HepG2 (cell line): Measurements from ENCODE around the gene CAB39. TPM values are rescaled to one million over a fixed set of nuclear protein-coding genes. Genes with fewer than 3 reads are reported as not detected.
A peak's percentile ranks its signal among the peaks of the same experiment; 100 is the strongest.

Experiments
- ATAC-seq: fragments of 200-7000 bp; cut with Tn5 transposase; 3 replicates; pipeline ENCODE4 v1.9.1; 2020; ENCODE audit warnings: mild to moderate bottlenecking, moderate library complexity
- BruUV-seq: library from RNA; stranded (reverse); fragments of 400-500 nt; replicated peaks from 2 replicates; lab custom pipeline; 2021; lab: Mats Ljungman, UMichigan
- CTCF ChIA-PET: fragments of 300-600 bp; formaldehyde crosslinking; extraction: SDS; loops from one replicate; lab custom pipeline; 2021; ENCODE audit warnings: low total read pairs, inconsistent platforms, low intra/inter-chr PET ratio; lab: Yijun Ruan, JAX
- POLR2A ChIA-PET: fragments of 350-600 bp; sonication (Branson Sonifier 250); formaldehyde crosslinking; loops from one replicate; lab custom pipeline; 2020; ENCODE audit warnings: antibody characterized with exemption, inconsistent platforms; lab: Yijun Ruan, JAX
- DNase-seq: peaks from one replicate; pipeline ENCODE4 v3.0.0-alpha.2; 2015; ENCODE audit warnings: low spot score
- FAIRE-seq: peaks from 3 replicates; lab custom pipeline; 2011; peaks lifted over from hg19 to GRCh38; lab: Jason Lieb, UNC
- H2AFZ ChIP-seq: one replicate; pipeline ENCODE4 v1.6.1; 2011; ENCODE audit warnings: low read length, inconsistent platforms
- H3K27ac ChIP-seq: fragments of 300-600 bp; 3 replicates; pipeline ENCODE4 v1.8.0; 2011; ENCODE audit warnings: mixed run types, mild to moderate bottlenecking, mixed read lengths, low read length, inconsistent platforms; ENCODE audit not compliant: insufficient read depth; ENCODE audit errors: extremely low read length
- H3K27me3 ChIP-seq, 2 experiments: fragments of 200-600 bp in 1 of 2; 2 replicates in 1 of 2; 3 replicates in 1 of 2; pipeline versions ENCODE4 v1.6.0 to v1.8.0; 2011; ENCODE audit warnings: low read length in 2 of 2, mild to moderate bottlenecking in 2 of 2, moderate library complexity in 2 of 2, inconsistent platforms in 1 of 2; ENCODE audit not compliant: insufficient read depth in 2 of 2, control insufficient read depth in 1 of 2
- H3K36me3 ChIP-seq, 2 experiments: fragments of 200-600 bp in 1 of 2; replicated peaks in 1 of 2; 2 replicates in 1 of 2; 3 replicates in 1 of 2; pipeline versions ENCODE4 v1.5.1 to v1.8.0; 2011; ENCODE audit warnings: low read length in 2 of 2, inconsistent platforms in 1 of 2; ENCODE audit not compliant: insufficient read depth in 2 of 2, control insufficient read depth in 1 of 2
- H3K4me1 ChIP-seq: 2 replicates; pipeline ENCODE4 v1.5.1; 2012; ENCODE audit warnings: low read length, inconsistent platforms; ENCODE audit not compliant: insufficient read depth
- H3K4me2 ChIP-seq: 2 replicates; pipeline ENCODE4 v1.6.0; 2011; ENCODE audit warnings: low read depth, low read length, inconsistent platforms
- H3K4me3 ChIP-seq, 3 experiments: fragments of 200-600 bp in 1 of 3; sonication (generic), shearing (Covaris generic) in 1 of 3; replicated peaks in 1 of 3; 2 replicates each; pipeline ENCODE4 v1.5.1; 2011 to 2016; ENCODE audit warnings: low read length in 3 of 3, inconsistent platforms in 2 of 3, low read depth in 2 of 3, mild to moderate bottlenecking in 2 of 3, control low read depth in 1 of 3, mixed read lengths in 1 of 3; ENCODE audit not compliant: insufficient read depth in 1 of 3
- H3K79me2 ChIP-seq: one replicate; pipeline ENCODE4 v1.6.1; 2011; ENCODE audit warnings: low read length, inconsistent platforms; ENCODE audit not compliant: insufficient read depth
- H3K9ac ChIP-seq: 2 replicates; pipeline ENCODE4 v1.6.0; 2011; ENCODE audit warnings: mild to moderate bottlenecking, low read depth, low read length, inconsistent platforms; ENCODE audit not compliant: insufficient read depth
- H3K9me3 ChIP-seq: 2 replicates; pipeline ENCODE4 v1.5.1; 2012; ENCODE audit warnings: mild to moderate bottlenecking, low read length
- H4K20me1 ChIP-seq: 2 replicates; pipeline ENCODE4 v1.6.0; 2011; ENCODE audit warnings: inconsistent platforms, mild to moderate bottlenecking, low read length, moderate library complexity; ENCODE audit not compliant: insufficient read depth
- ATF7 ChIP-seq, 2 experiments: fragments of 450-650 bp in 1 of 2; sonication (generic) in 1 of 2; formaldehyde crosslinking in 1 of 2; IDR thresholded peaks; 2 replicates each; pipeline versions ENCODE4 v1.4.0 to v1.6.1; 2016 to 2020; ENCODE audit warnings: antibody characterized with exemption in 1 of 2, mild to moderate bottlenecking in 1 of 2, missing genetic modification reagents in 1 of 2
- CBFB ChIP-seq: sonication (generic); formaldehyde crosslinking; IDR thresholded peaks from 2 replicates; pipeline ENCODE4 v1.4.0; 2020; ENCODE audit warnings: missing genetic modification reagents
- CENPBD1 ChIP-seq: sonication (generic); formaldehyde crosslinking; IDR thresholded peaks from 2 replicates; pipeline ENCODE4 v1.8.0; 2022; ENCODE audit warnings: missing genetic modification reagents, low read depth, mild to moderate bottlenecking, borderline replicate concordance
- CREB1 ChIP-seq, 2 experiments: fragments of 450-650 bp in 1 of 2; IDR thresholded peaks; 2 replicates each; pipeline ENCODE4 v1.6.1; 2016 to 2017; ENCODE audit warnings: control low read depth in 1 of 2, mild to moderate bottlenecking in 1 of 2, missing compliant biosample characterization in 1 of 2, missing genetic modification characterization in 1 of 2
- ESRRA ChIP-seq: sonication (generic); formaldehyde crosslinking; IDR thresholded peaks from 2 replicates; pipeline ENCODE4 v1.5.1; 2020; ENCODE audit warnings: mild to moderate bottlenecking, low read depth, missing genetic modification reagents
- FIP1L1 ChIP-seq: fragments of 200-400 bp; formaldehyde crosslinking; IDR thresholded peaks from 2 replicates; pipeline ENCODE4 v1.6.1; 2018; ENCODE audit warnings: low read depth, mild to moderate bottlenecking, low read length, moderate library complexity, borderline replicate concordance; ENCODE audit not compliant: insufficient read depth
- GATAD2A ChIP-seq: IDR thresholded peaks from 2 replicates; pipeline ENCODE4 v1.6.1; 2016
- LCORL ChIP-seq, 2 experiments: fragments of 450-650 bp in 1 of 2; sonication (generic) in 1 of 2; formaldehyde crosslinking in 1 of 2; IDR thresholded peaks; 2 replicates each; pipeline versions ENCODE4 v1.5.0 to v1.6.1; 2017 to 2020; ENCODE audit warnings: antibody characterized with exemption in 1 of 2, missing genetic modification reagents in 1 of 2
- MAFK ChIP-seq, 2 experiments: IDR thresholded peaks in 1 of 2; conservative IDR thresholded peaks in 1 of 2; 2 replicates each; pipeline ENCODE4 v1.6.1; 2011; ENCODE audit warnings: improper control_type of control experiment in 2 of 2, low read length in 2 of 2
- MAX ChIP-seq: IDR thresholded peaks from 2 replicates; pipeline ENCODE4 v1.6.1; 2012; ENCODE audit warnings: inconsistent platforms
- PHF8 ChIP-seq: sonication (generic); formaldehyde crosslinking; IDR thresholded peaks from 2 replicates; pipeline ENCODE4 v1.5.0; 2020; ENCODE audit warnings: missing genetic modification reagents
- POLR2G ChIP-seq: fragments of 200-400 bp; formaldehyde crosslinking; IDR thresholded peaks from 2 replicates; pipeline ENCODE4 v1.6.1; 2018; ENCODE audit warnings: mild to moderate bottlenecking, low read depth, low read length, moderate library complexity
- PREB ChIP-seq: sonication (generic); formaldehyde crosslinking; IDR thresholded peaks from 2 replicates; pipeline ENCODE4 v1.4.0; 2020; ENCODE audit warnings: missing genetic modification reagents
- RFXANK ChIP-seq: IDR thresholded peaks from 2 replicates; pipeline ENCODE4 v1.6.1; 2016
- ZNF180 ChIP-seq: sonication (generic); formaldehyde crosslinking; IDR thresholded peaks from 2 replicates; pipeline ENCODE4 v1.4.0; 2020; ENCODE audit warnings: low read depth, missing genetic modification reagents, borderline replicate concordance
- ZNF451 ChIP-seq: sonication (generic); formaldehyde crosslinking; IDR thresholded peaks from 2 replicates; pipeline ENCODE4 v1.5.0; 2020; ENCODE audit warnings: mild to moderate bottlenecking, missing genetic modification reagents
- WGBS: methylation state at CpG from one replicate; pipeline ENCODE4 v1.1.6; 2017; ENCODE audit warnings: low lambda C conversion rate; 5-methylcytosine and 5-hydroxymethylcytosine counted together
- in situ Hi-C: cut with HindIII; loops from 2 replicates; pipeline ENCODE4 v1.10.0; 2017; ENCODE audit warnings: low pct_unique_long_range_greater_than_20kb; ENCODE audit not compliant: extremely low pct_ligation_motif_present
- intact Hi-C: fragments of 100-400 bp; cut with micrococcal nuclease; formaldehyde crosslinking; loops from one replicate; pipeline ENCODE4 v1.10.0; 2022; ENCODE audit not compliant: unreplicated experiment
- polyA plus RNA-seq, 8 experiments: library from polyadenylated mRNA; depleted of rRNA in 3 of 8; stranded (reverse) in 7 of 8; unstranded in 1 of 8; fragments of >200 nt; fragmentation: Illumina TruSeq in 4 of 8; extraction: Trizol in 4 of 8; gene quantifications; 2 replicates each; pipeline versions ENCODE4 v1.2.1 to v1.2.3, GENCODE V29; 2011 to 2016; ENCODE audit warnings: low read depth in 4 of 8, missing spikeins in 1 of 8, mixed read lengths in 1 of 8; ENCODE audit not compliant: insufficient read depth in 1 of 8
- total RNA-seq, 5 experiments: library from RNA; depleted of rRNA; stranded (reverse); fragments of >200 nt; fragmentation: Illumina TruSeq; extraction: Trizol; gene quantifications; 2 replicates each; pipeline ENCODE4 v1.2.3, GENCODE V29; 2016; ENCODE audit warnings: low read depth in 1 of 5

The CAB39 gene
- total and polyA plus RNA-seq, 2 of the 13 experiments (the other 11 are each of a cell fraction or from before 2014, with no cell fraction given), result 19.3 to 45.3 TPM

GRCh38 chr2:230666446-230666845 lies 46.2 kb upstream of the CAB39 start:
- no peak overlapping the region for H2AFZ ChIP-seq
- WGBS, result 42% methylated on average over 8 of the region's 8 CpGs

GRCh38 chr2:230666885-230667712 lies 45.5 kb upstream of the CAB39 start:
- POLR2A ChIA-PET, result no interaction called here
- Histone ChIP-seq H3K4me3 (no peak overlapping the region), H4K20me1 (no peaks in the 10 kb centered on the region), H3K36me3 (no peaks in the 10 kb centered on the region), H3K4me2 (no peak overlapping the region), H3K27ac (no peak overlapping the region), H3K4me1 (peaks cover 11% of the 10 kb centered on the region), H3K9me3 (no peaks in the 10 kb centered on the region), H3K9ac (no peak overlapping the region), H3K27me3 (peaks cover 1 to 28% of the 10 kb centered on the region in 2 experiments; a peak in 1 of 5 replicates), H2AFZ (no peak overlapping the region), H3K79me2 (no peaks in the 10 kb centered on the region)
- FAIRE-seq (no peak), DNase-seq (no peak), ATAC-seq (peak; percentile 20; the same call in 1 of the 3 replicates)
- intact Hi-C loops, result no loop called here
- in situ Hi-C loops, result no loop called here
- CTCF ChIA-PET, result no interaction called here
- BruUV-seq, result no TSS peak
- WGBS, result 23% methylated on average over 9 of the region's 9 CpGs
- no peak for TF ChIP-seq RFXANK
- TF ChIP-seq GATAD2A, result no peak
- TF ChIP-seq FIP1L1, result no peak
- TF ChIP-seq CENPBD1 (CRISPR knock-in tag), result no peak
- no peak for TF ChIP-seq POLR2G
- peak; percentile 30; the same call in 1 of the 2 replicates for TF ChIP-seq CREB1 (IDR thresholded peaks at IDR 0.05)
- no peak for TF ChIP-seq CREB1 (CRISPR knock-in tag; IDR thresholded peaks at IDR 0.05)
- TF ChIP-seq LCORL (IDR thresholded peaks at IDR 0.05), result no peak
- TF ChIP-seq LCORL (CRISPR knock-in tag; IDR thresholded peaks at IDR 0.05), result no peak
- peak; percentile 66 for TF ChIP-seq ATF7 (IDR thresholded peaks at IDR 0.05)
- no peak for TF ChIP-seq ATF7 (CRISPR knock-in tag; IDR thresholded peaks at IDR 0.05)
- no peak for TF ChIP-seq ESRRA (CRISPR knock-in tag)
- no peak for TF ChIP-seq PHF8
- TF ChIP-seq PREB (CRISPR knock-in tag), result no peak
- TF ChIP-seq CBFB (CRISPR knock-in tag), result no peak
- no peak for TF ChIP-seq ZNF180 (CRISPR knock-in tag)
- TF ChIP-seq MAFK (conservative IDR thresholded peaks at IDR 0.05 in 1 of 2, IDR thresholded peaks at IDR 0.05 in 1 of 2; ENCODE audit: low read length in 2 of 2), result no peak

More at GRCh38 chr2:230666446-230666845, 46.2 kb upstream of the CAB39 start:
- H3K36me3 ChIP-seq, result no peaks in the 10 kb centered on the region
- FAIRE-seq (no peak), DNase-seq (no peak), ATAC-seq (no peak)
- H3K4me3 ChIP-seq, result no peak overlapping the region
- H3K9ac ChIP-seq, result no peak overlapping the region
- no peaks in the 10 kb centered on the region for H4K20me1 ChIP-seq
- H3K27ac ChIP-seq, result no peak overlapping the region
- CTCF ChIA-PET, result no interaction called here
- no peaks in the 10 kb centered on the region for H3K79me2 ChIP-seq
- H3K4me2 ChIP-seq, result no peak overlapping the region
- POLR2A ChIA-PET, result no interaction called here
- peaks cover 5% of the 10 kb centered on the region for H3K4me1 ChIP-seq
- no peak for TF ChIP-seq ZNF451 (CRISPR knock-in tag)
- TF ChIP-seq MAX, result no peak
- peaks cover 1 to 28% of the 10 kb centered on the region in 2 experiments; a peak in 1 of 5 replicates for H3K27me3 ChIP-seq
- intact Hi-C loops, result no loop called here
- in situ Hi-C loops, result no loop called here
- BruUV-seq, result no TSS peak
- H3K9me3 ChIP-seq, result no peaks in the 10 kb centered on the region
